Measurements from ENCODE around the gene SNX18. TPM values are rescaled to one million over a fixed set of nuclear protein-coding genes. Genes with fewer than 3 reads are reported as not detected.
A peak's percentile ranks its signal among the peaks of the same experiment; 100 is the strongest.

The SNX18 gene
- total and polyA plus RNA-seq, 2 experiments from 2014 or later, result 8.7 to 120 TPM

DNA sequence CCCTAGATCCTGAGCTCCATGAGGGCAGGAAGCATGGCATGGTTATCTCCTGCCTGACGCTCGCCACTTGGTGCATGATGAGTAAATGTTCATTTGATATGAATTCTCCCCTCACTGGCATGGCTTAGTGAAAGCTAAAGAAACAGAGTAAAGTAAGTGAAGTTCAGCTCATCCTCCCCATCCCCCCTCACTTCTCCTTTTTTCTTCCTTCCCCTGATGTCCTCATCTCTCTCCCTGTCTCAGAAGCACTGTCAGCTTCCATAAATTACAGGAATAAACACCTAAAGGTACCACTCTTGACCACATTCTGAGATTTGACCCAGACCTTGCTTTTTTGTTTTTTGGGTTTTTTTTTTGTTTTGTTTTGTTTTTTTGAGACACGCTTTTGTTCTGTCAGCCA is 73.3 kb downstream of the SNX18 start:
- H3K9me3 ChIP-seq (ENCODE audit: low read depth), result no peaks in the 10 kb centered on the region
- H3K4me1 ChIP-seq (ENCODE audit: low read depth), result peaks cover 7% of the 10 kb centered on the region
- H3K27ac ChIP-seq, result no peak overlapping the region
- TF ChIP-seq, protein P1, sequence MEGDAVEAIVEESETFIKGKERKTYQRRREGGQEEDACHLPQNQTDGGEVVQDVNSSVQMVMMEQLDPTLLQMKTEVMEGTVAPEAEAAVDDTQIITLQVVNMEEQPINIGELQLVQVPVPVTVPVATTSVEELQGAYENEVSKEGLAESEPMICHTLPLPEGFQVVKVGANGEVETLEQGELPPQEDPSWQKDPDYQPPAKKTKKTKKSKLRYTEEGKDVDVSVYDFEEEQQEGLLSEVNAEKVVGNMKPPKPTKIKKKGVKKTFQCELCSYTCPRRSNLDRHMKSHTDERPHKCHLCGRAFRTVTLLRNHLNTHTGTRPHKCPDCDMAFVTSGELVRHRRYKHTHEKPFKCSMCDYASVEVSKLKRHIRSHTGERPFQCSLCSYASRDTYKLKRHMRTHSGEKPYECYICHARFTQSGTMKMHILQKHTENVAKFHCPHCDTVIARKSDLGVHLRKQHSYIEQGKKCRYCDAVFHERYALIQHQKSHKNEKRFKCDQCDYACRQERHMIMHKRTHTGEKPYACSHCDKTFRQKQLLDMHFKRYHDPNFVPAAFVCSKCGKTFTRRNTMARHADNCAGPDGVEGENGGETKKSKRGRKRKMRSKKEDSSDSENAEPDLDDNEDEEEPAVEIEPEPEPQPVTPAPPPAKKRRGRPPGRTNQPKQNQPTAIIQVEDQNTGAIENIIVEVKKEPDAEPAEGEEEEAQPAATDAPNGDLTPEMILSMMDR (IDR thresholded peaks at IDR 0.05; ENCODE audit: low read depth, low read length), result no peak
- DNase-seq (ENCODE audit: low read depth in 1 of 2, low spot score in 1 of 2), result no peak
- H3K36me3 ChIP-seq, result no peaks in the 10 kb centered on the region
- no peak overlapping the region for H3K4me3 ChIP-seq
- no peaks in the 10 kb centered on the region for H3K27me3 ChIP-seq

DNA sequence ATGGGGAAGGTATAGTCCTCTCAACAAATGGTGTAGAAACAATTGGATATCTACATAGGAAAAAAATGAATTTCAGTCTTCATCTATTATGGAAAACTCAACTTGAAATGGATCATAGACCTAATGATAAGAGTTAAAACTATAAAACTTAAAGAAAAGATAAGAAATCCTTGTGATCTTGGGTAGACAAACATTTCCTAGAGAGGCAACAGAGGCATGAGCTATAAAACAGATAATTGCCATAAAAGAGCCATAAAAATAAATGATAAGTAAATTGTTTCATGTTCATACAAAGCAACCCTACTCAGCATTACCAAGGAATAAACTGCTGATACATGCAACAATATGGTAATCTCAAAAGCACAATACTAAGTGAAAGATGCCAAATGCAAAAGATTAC is 76.2 kb downstream of the SNX18 start:
- TF ChIP-seq, protein P1 (IDR thresholded peaks at IDR 0.05; ENCODE audit: low read depth, low read length), result no peak
- Histone ChIP-seq H3K4me1 (ENCODE audit: low read depth) (peaks cover 7% of the 10 kb centered on the region), H3K9me3 (ENCODE audit: low read depth) (no peaks in the 10 kb centered on the region), H3K4me3 (no peak overlapping the region), H3K27me3 (no peaks in the 10 kb centered on the region), H3K27ac (no peak overlapping the region), H3K36me3 (no peaks in the 10 kb centered on the region)
- no peak for DNase-seq (ENCODE audit: low read depth in 1 of 2, low spot score in 1 of 2)

DNA sequence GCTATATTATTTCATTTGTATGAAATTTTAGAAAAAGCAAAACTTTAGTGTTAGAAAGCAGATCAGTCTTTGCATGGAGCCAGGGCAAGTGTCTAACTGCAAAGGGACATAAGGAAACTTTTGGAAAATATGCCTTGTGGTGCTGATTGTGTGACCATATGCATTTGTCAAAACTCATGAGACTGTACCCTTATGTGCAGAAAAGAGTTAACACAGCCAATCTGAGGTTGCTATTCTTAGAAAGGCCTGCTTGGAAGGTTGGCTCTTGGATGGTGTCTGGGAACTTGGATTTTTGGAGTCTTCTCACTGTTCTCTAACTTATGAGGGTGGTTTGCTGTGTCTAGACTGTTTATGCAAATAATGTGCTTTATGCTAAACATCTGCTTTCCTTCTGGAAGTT is 76.6 kb downstream of the SNX18 start:
- Histone ChIP-seq H3K9me3 (ENCODE audit: low read depth) (no peaks in the 10 kb centered on the region), H3K4me1 (ENCODE audit: low read depth) (peaks cover 7% of the 10 kb centered on the region), H3K4me3 (no peak overlapping the region), H3K27ac (no peak overlapping the region), H3K36me3 (no peaks in the 10 kb centered on the region), H3K27me3 (no peaks in the 10 kb centered on the region)
- TF ChIP-seq, protein P1 (IDR thresholded peaks at IDR 0.05; ENCODE audit: low read depth, low read length), result no peak
- DNase-seq (ENCODE audit: low read depth in 1 of 2, low spot score in 1 of 2), result no peak

DNA sequence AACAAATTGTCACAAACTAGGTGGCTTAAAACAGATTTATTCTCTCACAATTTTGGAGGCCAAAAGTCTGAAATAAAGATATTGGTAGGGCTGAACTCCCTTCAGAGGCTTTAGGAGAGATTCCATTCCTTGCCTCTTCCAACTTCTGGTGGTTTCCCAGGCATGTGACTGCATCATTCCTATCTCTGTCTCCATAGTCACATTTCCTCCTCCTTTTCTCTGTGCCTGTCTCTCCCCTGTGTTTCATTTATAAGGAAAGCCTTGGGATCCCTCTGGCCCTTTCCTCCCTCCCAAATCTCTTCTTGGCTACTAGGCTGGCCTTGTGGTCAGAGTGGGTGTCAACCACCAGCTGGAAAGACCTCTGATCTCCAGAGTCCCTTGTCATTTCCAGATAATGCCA is 78.2 kb downstream of the SNX18 start:
- TF ChIP-seq, protein P1 (IDR thresholded peaks at IDR 0.05; ENCODE audit: low read depth, low read length), result no peak
- H3K36me3 ChIP-seq, result no peaks in the 10 kb centered on the region
- no peak overlapping the region for H3K27ac ChIP-seq
- no peaks in the 10 kb centered on the region for H3K9me3 ChIP-seq (ENCODE audit: low read depth)
- H3K27me3 ChIP-seq, result no peaks in the 10 kb centered on the region
- H3K4me3 ChIP-seq, result no peak overlapping the region
- peak in 1 of 2 donors; percentile 81 for DNase-seq (ENCODE audit: low read depth in 1 of 2, low spot score in 1 of 2)
- peaks cover 7% of the 10 kb centered on the region for H3K4me1 ChIP-seq (ENCODE audit: low read depth)

Other genes starting within 250 kb of the SNX18 start
- gene ARL15, start 207.2 kb upstream of the SNX18 start, total RNA-seq, result 27.4 and 31.6 TPM in 2 replicates
- gene ARL15, start 207.2 kb upstream of the SNX18 start, polyA plus RNA-seq, result 21.8 and 23.2 TPM in 2 replicates
- gene HSPB3, start 62.1 kb upstream of the SNX18 start, total RNA-seq, result 45.4 and 79.4 TPM in 2 replicates
- 51.7 and 57.3 TPM in 2 replicates for gene HSPB3, start 62.1 kb upstream of the SNX18 start, polyA plus RNA-seq

All from cardiac muscle cell (in vitro differentiated cells and primary cell).